GM21717 (cell line): ENCODE results near the gene PDHB.

Experiments
- ATAC-seq: cut with Tn5 transposase; IDR thresholded peaks from one replicate; pipeline ENCODE4 v1.9.1; 2021; ENCODE audit warnings: mild to moderate bottlenecking, moderate library complexity; ENCODE audit not compliant: unreplicated experiment

Gene PDHB

DNA sequence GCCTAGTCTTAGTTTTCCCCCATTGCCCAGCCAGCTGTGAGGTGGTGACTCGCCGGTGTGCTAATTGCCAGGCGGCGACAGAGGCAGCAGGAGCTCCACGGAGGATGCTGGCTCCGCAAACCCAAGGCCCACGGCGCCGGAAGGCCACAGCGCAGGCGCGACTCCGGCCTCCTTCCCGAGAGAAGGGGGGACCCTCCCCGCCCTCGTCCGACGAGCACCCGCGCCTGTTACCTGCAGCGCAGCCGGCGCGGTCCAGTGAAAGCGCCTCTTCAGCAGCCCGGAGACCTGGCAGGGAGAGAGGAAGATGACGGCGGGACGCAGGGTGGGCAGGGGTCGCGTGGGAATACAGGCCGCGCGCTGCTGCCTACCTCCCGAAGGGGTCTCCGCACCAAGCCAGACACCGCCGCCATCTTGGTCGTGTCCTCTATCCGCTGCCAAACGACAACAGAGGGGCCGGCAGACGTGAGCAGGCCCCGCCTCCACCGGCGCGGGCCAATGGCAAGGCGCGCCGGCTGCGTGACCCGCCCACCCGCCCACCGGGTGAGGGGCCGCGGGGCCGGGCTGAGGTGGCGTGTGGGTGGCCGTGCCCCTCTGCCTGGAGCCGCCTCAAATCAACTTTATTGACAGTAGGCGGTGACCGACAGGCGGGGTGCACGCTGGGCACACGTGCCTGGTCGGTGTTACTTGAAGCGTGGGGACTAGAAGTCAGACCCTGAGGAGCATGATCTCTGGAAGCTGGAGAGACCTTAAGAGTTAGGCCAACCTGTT is at the start of gene PDHB:
TSS of gene PDHB (minus strand) at position 433 of the 768 bp plus-strand sequence. CDS start at position 410, 23 bp downstream.
- peak; percentile 93 for ATAC-seq

GRCh38 chr3:58482917-58483636 is 49.4 kb upstream of the PDHB start:
- ATAC-seq, result no peak

- ATAC-seq, result no peak
These were observed 46.7 kb upstream of the PDHB start for GRCh38 chr3:58480309-58480708.

GRCh38 chr3:58478781-58479180 is 45.1 kb upstream of the PDHB start:
- ATAC-seq, result no peak

DNA sequence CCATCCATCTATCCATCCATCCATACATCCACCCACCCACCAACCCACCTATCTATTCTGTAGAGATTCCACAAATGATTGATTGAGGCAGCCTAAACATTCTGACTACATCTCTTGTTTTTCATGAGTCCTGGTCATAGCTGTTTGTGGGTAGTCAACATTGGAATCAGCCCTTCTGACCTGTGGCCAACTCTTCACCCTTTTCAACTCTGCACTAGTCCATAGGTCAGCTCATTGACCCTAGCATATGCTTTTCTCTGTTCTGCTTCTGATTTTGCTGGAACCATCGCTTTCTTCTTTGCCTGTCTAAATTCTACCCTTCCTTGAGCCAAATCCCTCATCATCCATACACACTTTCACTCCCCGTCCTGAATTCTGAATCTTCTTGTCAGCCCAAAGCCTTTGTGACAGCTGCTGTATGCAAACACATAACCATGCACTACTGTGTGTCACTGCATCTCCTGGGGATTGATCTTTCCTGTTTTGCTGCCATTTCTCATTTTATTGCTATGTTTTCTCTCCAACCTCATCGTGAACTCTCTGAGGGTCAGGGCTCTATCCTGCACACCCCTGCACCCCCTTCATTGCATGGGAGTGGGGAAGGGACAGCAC is 41.4 kb upstream of the PDHB start:
- ATAC-seq, result no peak

DNA sequence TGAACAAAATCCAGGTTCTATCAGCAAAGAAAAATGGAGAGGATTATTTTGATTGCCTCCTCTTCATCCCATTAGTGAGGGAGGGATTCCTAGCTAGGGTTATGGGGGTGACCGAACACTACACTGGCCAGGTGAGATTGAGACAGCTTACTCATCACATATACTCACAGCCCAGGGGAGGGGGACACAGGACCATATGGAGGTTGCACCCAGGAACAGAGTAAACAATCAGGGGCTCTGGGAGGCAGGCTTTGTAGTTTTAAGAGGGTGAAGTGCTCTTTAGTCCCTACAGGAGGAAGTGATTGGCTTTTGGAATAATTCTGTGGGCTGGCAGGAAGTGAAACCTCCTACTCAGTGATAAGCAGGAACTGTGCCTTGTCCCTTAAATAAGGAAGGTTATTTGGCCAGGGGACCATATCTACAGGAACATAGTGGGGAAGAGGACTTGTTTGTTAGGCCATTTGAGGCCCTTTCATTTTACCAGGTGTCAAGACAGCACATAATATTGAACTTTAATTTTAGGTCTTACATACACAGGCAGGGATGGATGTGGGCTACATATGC is 40.8 kb upstream of the PDHB start:
- no peak for ATAC-seq

GRCh38 chr3:58473275-58473674 is 39.6 kb upstream of the PDHB start:
- ATAC-seq, result no peak

DNA sequence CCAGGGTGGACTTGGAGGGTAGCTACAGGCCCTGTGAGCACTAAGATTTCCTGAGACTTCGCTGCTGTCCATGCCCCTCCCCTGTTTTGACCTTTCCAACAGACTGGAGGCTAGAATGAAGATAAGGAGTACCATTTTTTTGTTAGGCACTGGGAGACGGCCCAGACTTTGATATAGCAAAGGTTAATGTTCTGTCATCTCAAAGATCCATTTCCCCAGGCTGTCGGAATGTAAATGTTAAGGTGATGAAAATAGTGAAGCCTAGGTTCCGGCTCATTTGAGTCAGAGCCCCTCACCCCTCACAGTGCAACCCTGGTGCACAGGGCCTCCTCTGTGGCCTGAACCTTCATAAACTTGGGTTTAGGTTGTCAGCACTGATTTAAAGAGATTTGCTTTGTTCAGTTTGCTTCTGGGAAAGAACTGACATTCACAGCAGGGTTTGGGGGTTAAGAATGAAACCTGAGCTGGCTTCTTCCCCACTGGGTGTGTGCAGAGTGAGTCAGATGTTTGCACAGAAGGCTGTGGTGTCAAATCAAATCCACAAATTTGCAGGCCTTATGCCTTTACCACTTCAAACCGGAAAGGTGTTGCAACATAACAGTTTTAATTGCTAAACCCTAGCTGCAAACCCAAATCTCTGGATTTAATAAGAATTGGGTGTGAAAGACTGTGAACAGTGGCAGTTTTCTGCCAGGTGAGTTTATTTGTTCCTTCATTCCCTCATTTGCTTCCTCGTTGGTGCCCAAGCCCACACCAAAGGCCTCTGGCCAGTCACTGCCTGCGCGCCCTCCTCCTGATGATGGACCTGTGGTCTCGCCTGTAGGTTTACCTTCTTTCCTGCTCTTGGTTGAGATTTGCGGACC is 37.6 kb upstream of the PDHB start:
- no peak for ATAC-seq

DNA sequence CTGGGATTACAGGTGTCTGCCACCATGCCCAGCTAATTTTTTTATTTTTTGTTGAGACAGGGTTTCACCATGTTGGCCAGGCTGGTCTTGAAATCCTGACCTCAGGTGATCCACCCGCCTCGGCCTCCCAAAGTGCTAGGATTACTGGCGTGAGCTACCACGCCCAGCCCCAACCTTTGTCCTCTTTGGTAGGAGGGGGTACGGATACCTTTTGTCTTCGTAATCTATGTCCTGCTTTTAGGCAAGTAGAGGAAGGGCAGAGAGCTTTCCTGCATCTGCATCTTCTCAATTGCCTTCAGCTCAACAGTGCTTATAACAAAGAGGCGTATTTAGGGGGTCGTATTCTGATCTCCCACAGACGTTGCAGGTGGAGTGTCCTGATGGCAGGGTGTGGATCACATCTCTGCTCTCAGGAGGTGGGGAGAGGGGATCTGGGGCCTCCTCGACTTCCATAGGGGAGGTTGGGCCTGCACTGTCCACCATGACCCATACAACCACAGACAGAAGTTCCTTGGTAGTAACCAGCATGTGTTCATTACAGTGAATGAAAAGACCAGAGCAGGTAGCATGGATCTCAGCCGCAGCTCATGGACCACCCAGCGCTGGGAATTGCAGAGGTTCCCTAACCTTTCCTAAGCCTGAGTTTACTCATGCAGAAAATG is 36.9 kb upstream of the PDHB start:
- ATAC-seq, result no peak

GRCh38 chr3:58469096-58469495 is 35.5 kb upstream of the PDHB start:
- no peak for ATAC-seq

GRCh38 chr3:58466899-58467563 is 33.4 kb upstream of the PDHB start:
- no peak for ATAC-seq

- ATAC-seq, result no peak
These were observed 31.2 kb upstream of the PDHB start for GRCh38 chr3:58464866-58465265.

GRCh38 chr3:58463942-58464271 is 30.3 kb upstream of the PDHB start:
- no peak for ATAC-seq

DNA sequence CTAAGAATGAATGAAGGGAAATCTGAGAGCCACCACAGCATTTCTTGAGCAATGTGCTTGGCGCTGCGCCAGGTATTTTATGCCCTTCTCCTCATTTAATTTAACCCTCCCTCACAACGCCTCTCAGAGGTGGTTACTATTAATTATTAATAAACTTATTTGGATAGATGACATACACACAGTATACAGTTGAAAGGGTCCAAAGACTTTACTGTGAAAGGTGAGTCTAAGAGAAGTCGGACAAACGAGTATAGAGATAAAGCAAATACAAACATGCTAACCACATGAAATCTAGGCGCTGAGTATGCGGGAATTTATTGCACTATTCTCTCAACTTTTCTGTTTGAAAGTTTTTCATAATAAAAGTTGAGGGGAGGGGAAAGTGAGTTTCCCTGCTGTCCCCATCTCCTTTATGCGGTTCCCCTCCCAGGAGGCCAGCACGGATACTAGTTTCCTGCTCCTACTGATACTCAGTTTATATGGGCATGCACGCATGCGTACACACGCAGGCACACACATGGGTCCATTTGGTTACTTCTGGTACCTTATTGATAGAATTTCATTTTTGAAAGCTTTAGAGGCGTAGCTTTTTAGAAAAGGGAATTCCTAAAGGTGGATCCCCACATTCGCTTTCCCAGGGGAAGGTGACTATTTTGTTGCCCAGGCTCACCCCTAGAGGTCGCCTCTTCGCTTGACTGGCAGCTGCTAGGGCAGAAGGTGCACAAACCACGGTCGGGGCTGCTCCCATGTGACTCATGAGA is 29.7 kb upstream of the PDHB start:
- peak; percentile 83 for ATAC-seq

- no peak for ATAC-seq
These were observed 29.2 kb upstream of the PDHB start for GRCh38 chr3:58462829-58463180.

DNA sequence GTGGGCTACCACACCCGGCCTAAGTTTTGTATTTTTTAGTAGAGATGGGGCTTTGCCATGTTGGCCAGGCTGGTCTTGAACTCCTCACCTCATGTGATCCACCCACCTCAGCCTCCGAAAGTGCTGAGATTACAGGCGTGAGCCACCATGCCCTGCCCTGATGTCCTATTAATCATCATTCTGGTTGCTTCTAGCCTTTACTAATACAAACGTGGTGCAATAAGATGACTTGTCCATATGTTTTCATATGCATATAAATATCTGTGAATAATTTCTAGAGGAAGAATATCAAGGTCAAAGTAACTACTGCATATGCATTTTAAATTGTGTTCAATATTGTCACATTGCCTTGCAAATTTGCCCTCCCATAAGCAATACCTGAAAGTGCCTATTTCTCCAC is 25.5 kb upstream of the PDHB start:
- no peak for ATAC-seq

- ATAC-seq, result no peak
These were observed 18.5 kb upstream of the PDHB start for GRCh38 chr3:58452176-58452575.

GRCh38 chr3:58441514-58442450 is 8.2 kb upstream of the PDHB start:
- no peak for ATAC-seq
